GM19238 (cell line): Measurements from ENCODE around the gene KLHL1.

Experiments used
- DNase-seq: peaks from one replicate; pipeline ENCODE4 v3.0.0; 2011; ENCODE audit warnings: low spot score; ENCODE audit not compliant: insufficient read length

KLHL1 gene

GRCh38 chr13:70022646-70023045 lies 85.6 kb downstream of the KLHL1 start:
- DNase-seq, result no peak

- no peak for DNase-seq
These were observed 92.1 kb downstream of the KLHL1 start for GRCh38 chr13:70016116-70016515.

GRCh38 chr13:70014337-70014736 lies 93.9 kb downstream of the KLHL1 start:
- DNase-seq, result no peak

GRCh38 chr13:69999875-70000274 lies 108.4 kb downstream of the KLHL1 start:
- no peak for DNase-seq

- DNase-seq, result no peak
These were observed 111.2 kb downstream of the KLHL1 start for GRCh38 chr13:69997061-69997460.

GRCh38 chr13:69980799-69981198 lies 127.5 kb downstream of the KLHL1 start:
- no peak for DNase-seq

GRCh38 chr13:69975496-69975895 lies 132.8 kb downstream of the KLHL1 start:
- no peak for DNase-seq

GRCh38 chr13:69970520-69970919 lies 137.7 kb downstream of the KLHL1 start:
- no peak for DNase-seq

- no peak for DNase-seq
These were observed 149.2 kb downstream of the KLHL1 start for GRCh38 chr13:69959046-69959445.

GRCh38 chr13:69956839-69957238 lies 151.4 kb downstream of the KLHL1 start:
- no peak for DNase-seq

- no peak for DNase-seq
These were observed 151.9 kb downstream of the KLHL1 start for GRCh38 chr13:69956349-69956748.

GRCh38 chr13:69955271-69955670 lies 153.0 kb downstream of the KLHL1 start:
- DNase-seq, result no peak

- no peak for DNase-seq
These were observed 156.8 kb downstream of the KLHL1 start for GRCh38 chr13:69951412-69951811.

GRCh38 chr13:69950160-69950559 lies 158.1 kb downstream of the KLHL1 start:
- no peak for DNase-seq

GRCh38 chr13:69948016-69948415 lies 160.2 kb downstream of the KLHL1 start:
- DNase-seq, result no peak

- no peak for DNase-seq
These were observed 160.7 kb downstream of the KLHL1 start for GRCh38 chr13:69947582-69947981.

GRCh38 chr13:69946511-69946910 lies 161.7 kb downstream of the KLHL1 start:
- DNase-seq, result no peak

GRCh38 chr13:69935043-69935442 lies 173.2 kb downstream of the KLHL1 start:
- DNase-seq, result no peak

GRCh38 chr13:69928262-69928661 lies 180.0 kb downstream of the KLHL1 start:
- no peak for DNase-seq

GRCh38 chr13:69921156-69921555 lies 187.1 kb downstream of the KLHL1 start:
- DNase-seq, result no peak

- DNase-seq, result no peak
These were observed 195.6 kb downstream of the KLHL1 start for GRCh38 chr13:69912630-69913029.

- no peak for DNase-seq
These were observed 197.5 kb downstream of the KLHL1 start for GRCh38 chr13:69910800-69911199.

GRCh38 chr13:69904784-69905183 lies 203.5 kb downstream of the KLHL1 start:
- no peak for DNase-seq

GRCh38 chr13:69903081-69903480 lies 205.2 kb downstream of the KLHL1 start:
- no peak for DNase-seq
